ENCODE data around the gene GPBP1L1.
"Not testable (repeated sequence)": the region's sequence is repeated elsewhere in the genome, so short reads cannot be mapped to it uniquely, and the experiment has no call there.

Gene GPBP1L1

GRCh38 chr1:45678489-45678888 is 7.8 kb downstream of the GPBP1L1 start:
- DNase-seq, result no peak

DNA sequence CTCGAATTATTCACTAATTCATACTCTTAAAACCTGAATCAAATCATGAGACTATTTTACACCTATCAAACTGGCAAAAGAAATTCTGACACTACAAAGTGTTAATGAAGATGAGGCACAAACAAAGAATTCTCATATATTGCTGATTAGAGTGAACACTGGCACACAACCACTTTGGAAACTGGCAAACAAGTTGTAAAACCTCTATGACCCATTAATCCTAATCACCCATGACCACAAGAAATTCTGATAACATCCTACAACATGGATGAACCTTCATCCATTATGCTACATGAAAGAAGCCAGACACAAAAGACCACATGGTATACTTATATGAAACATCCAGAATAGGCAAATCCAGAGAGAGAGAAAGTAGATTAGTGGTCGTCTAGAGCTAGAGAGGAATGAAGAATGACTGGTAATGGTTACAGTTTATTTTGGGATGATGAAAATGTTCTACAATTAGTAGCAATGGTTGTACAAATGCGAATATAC is 8.5 kb downstream of the GPBP1L1 start:
- no peak for DNase-seq

GRCh38 chr1:45676553-45676952 is 9.8 kb downstream of the GPBP1L1 start:
- DNase-seq, result not testable (repeated sequence)

DNA sequence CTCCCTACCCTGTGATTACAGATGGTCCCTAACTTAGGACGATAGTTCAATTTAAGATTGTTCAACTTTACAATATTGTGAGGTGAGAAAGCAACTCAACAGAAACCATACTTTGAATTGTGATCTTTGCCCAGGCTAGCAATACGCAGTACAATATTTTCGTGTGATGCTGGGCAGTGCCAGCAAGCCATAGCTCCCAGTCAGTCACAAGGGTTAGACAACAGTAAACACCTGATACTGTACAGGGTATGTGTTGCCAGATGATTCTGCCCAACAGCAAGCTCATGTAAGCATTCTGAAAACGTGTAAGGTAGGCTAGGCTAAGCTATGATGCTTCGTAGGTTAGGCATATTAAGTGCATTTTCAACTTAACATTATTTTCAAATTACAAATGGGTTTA is 11.9 kb downstream of the GPBP1L1 start:
- DNase-seq, result no peak

DNA sequence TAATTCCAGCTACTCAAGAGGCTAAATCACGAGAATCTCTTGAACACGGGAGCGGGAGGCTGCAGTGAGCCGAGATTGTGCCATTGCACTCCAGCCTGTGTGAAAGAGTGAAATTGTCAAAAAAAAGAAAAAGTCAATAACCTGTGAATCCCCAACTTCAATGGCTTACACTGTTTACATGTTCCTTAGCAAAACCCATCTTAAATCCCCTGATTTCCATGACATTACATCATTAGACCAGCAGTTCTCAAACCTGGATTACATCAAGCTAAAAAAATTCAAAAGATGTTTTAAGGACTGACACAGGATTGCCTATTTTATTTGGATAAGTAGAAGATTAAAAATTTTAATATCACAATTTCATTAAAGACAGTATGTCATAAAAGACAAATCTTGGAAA is 12.4 kb downstream of the GPBP1L1 start:
- no peak for DNase-seq

GRCh38 chr1:45669859-45670655 is 16.3 kb downstream of the GPBP1L1 start:
- no peak for DNase-seq

DNA sequence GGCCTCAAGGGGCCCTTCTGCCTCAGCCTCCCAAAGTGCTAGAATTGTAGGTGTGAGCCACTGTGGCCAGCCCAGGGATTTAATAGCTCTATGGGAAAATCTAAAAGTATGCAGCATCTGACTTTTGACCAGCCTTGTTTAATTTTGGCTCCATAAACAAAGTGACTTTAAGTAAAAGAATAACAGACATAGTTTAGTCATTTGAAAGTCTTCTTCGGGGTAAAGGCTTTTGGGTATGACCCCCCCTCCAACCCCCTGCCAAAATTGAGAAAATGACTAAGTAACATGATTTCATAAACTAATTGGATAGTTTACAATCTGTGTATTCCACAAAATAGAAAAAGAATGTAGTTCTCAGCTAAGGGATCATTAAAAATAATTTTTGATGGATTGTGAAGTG is 17.0 kb downstream of the GPBP1L1 start:
- DNase-seq, result no peak

DNA sequence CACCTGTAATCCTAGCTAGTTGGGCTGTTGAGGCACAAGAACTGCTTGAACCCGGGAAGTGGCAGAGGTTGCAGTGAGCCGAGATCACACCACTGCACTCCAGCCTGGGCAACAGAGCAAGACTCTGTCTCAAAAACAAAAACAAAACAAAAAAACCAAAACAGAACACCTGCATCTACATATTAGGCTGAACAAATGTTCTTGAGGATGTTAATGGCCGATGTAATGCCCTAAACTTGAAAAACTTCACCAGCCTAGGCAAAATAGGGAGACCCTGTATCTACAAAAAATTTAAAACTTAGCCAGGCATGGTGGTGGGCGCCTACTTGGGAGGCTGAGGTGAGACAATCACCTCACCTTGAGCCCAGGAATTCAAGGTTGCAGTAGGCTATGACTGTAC is 17.8 kb downstream of the GPBP1L1 start:
- DNase-seq, result no peak

GRCh38 chr1:45667321-45668111 is 18.8 kb downstream of the GPBP1L1 start:
- DNase-seq, result no peak

GRCh38 chr1:45666836-45667235 is 19.5 kb downstream of the GPBP1L1 start:
- DNase-seq, result no peak

DNA sequence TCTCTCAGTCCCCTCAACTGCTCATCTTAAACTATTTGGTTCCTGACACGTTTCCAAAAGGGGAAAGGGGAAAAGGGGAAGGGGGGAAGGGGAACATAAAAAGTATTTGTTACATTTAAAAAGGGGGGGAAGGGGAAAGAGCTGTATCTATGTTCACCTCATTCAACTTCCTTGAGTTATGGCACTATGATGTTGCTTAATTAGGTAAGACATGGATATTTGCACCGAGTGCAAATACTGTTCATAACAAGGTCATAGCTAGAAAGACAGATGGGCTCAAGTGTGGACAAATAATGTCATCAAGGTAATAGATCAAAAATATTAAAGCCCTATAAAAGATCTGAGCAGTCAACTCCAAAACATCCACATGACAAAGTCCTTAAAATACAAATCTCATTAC is 26.0 kb downstream of the GPBP1L1 start:
- DNase-seq, result no peak

GRCh38 chr1:45659222-45659621 is 27.1 kb downstream of the GPBP1L1 start:
- DNase-seq, result no peak

DNA sequence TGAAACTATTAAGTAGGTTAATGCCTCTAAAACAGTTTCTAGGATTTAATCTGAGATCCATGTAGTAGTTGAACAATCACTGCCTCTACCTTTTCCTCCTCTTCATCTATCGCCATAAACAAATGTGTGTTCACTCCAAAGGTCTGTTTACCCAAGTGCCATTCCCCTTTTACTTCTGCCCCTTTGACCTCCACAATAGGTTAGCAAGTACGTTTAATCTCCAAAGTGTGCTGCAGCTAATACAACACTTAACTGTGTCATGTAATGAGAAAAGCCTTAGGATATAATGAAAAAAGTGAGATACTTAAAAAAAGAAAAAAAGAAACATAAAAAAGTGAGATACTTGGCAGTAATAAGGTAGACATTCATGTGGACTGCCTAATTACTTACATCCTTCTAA is 28.2 kb downstream of the GPBP1L1 start:
- no peak for DNase-seq

GRCh38 chr1:45656573-45657226 is 29.6 kb downstream of the GPBP1L1 start:
- DNase-seq, result no peak

GRCh38 chr1:45654540-45655280 is 31.6 kb downstream of the GPBP1L1 start:
- no peak for DNase-seq

- no peak for DNase-seq
These were observed 38.9 kb downstream of the GPBP1L1 start for GRCh38 chr1:45647248-45648021.

GRCh38 chr1:45644661-45645060 is 41.7 kb downstream of the GPBP1L1 start:
- DNase-seq, result no peak

- DNase-seq, result no peak
These were observed 42.4 kb downstream of the GPBP1L1 start for GRCh38 chr1:45643978-45644377.

- no peak for DNase-seq
These were observed 43.0 kb downstream of the GPBP1L1 start for GRCh38 chr1:45643321-45643720.

DNA sequence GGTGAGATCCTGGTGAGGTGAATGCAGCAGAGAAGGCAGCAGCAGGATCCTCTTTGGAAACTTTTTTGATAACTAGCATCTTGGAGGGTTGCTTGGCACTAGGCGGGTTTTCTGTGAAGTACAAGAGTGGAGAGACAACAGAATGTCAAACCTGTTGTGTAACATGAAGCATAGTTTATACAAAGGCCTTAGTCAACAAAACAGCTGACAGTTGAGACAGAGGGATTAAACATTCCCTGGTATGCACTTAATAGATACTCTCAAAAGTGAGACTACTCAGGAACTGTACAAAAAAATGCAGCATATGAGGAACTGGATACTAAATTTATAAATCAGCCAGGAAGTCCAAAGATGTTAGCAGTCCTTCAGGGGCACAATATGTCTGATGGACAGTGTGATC is 46.0 kb downstream of the GPBP1L1 start:
- no peak for DNase-seq

- DNase-seq, result no peak
These were observed 51.1 kb downstream of the GPBP1L1 start for GRCh38 chr1:45635211-45635610.

DNA sequence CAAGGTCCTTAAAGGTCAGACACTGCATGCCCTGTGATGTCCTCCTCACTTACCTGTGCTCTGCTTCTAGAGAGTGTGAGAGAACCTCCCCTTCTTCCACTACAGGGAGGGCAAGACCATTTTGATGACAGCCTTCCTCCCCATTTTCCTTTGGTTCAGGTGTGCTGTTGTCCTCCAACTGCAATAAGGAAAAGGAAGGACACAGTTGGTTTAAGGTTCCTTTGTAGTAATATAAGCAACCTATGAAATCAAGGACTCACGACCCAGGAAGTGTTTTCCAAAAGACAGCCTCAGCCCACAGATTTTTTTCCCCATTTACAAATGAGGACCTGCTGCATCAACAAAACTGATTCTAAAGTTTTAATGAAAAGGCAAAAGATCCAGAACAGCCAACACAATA is 55.9 kb downstream of the GPBP1L1 start:
- DNase-seq, result no peak
